ENCODE results near the gene C1QTNF9.
"Not testable (repeated sequence)": the region's sequence is repeated elsewhere in the genome, so short reads cannot be mapped to it uniquely, and the experiment has no call there.

The C1QTNF9 gene

DNA sequence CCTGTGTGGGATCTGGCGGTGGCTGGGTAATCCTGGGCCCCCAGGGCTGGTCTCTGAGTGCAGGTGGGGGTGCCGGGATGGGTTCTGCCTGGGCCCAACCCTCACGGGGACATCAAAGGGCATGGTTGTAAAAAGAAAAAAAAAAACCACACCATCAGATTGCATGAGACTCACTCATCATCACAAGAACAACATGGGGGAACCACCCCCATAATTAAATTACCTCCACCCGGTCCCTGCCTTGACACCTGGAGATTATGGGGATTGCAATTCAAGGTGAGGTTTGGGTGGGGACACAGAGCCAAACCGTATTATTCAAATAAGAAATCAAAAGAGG lies 14.3 kb downstream of the C1QTNF9 start:
- DNase-seq, result no peak

DNA sequence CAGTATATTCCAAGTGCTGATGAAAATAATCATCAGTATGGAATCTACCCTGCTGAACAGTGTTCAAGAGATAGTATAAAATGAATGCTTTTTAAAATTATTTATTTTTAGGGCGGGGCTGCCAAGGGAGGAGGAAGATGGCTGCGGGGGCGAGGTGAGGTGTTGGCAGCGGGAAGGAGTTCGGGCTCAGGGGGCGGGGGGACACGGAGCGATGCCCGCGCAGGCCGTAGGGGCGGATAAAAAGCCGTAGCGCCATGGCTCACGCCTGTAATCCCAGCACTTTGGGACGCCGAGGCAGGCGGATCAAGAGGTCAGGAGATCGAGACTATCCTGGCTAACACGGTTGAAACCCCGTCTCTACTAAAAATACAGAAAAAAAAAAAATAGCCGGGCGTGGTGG lies 18.2 kb downstream of the C1QTNF9 start:
- not testable (repeated sequence) for DNase-seq

DNA sequence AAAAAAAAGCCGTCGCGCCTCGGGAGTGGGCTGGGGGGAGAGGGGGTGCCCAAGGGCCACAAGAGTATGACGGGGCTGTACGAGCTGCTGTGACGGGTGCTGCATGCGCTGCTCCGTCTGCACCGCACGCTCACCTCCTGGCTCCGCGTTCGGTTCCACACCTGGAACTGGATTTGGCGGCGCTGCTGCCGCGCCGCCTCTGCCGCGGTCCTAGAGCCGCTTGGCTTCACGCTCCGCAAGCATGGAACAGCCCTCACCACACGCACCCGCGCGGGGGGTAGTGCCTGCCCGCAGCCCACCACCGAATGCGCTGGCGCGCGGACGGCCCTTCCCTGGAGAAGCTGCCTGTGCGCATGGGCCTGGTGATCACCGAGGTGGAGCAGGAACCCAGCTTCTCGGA lies 18.8 kb downstream of the C1QTNF9 start:
- DNase-seq, result no peak

DNA sequence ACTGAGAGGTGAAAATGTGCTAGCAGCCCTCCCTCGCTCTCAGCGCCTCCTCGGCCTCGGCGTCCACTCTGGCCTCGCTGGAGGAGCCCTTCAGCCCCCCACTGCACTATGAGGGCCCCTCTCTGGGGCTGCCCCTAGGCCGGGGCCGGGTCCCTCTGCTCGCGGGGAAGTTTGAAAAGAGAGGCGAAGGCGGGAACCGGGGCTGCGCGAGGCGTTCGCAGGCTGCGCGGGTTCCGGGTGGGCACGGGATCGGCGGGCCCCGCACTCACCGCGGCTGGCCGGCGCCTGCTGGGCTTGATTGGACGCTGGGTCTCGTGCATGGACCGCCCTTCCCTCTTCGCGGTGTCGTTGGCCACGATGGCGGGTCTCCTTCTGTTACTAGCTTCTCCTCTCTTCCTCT lies 29.3 kb downstream of the C1QTNF9 start:
- DNase-seq, result no peak

DNA sequence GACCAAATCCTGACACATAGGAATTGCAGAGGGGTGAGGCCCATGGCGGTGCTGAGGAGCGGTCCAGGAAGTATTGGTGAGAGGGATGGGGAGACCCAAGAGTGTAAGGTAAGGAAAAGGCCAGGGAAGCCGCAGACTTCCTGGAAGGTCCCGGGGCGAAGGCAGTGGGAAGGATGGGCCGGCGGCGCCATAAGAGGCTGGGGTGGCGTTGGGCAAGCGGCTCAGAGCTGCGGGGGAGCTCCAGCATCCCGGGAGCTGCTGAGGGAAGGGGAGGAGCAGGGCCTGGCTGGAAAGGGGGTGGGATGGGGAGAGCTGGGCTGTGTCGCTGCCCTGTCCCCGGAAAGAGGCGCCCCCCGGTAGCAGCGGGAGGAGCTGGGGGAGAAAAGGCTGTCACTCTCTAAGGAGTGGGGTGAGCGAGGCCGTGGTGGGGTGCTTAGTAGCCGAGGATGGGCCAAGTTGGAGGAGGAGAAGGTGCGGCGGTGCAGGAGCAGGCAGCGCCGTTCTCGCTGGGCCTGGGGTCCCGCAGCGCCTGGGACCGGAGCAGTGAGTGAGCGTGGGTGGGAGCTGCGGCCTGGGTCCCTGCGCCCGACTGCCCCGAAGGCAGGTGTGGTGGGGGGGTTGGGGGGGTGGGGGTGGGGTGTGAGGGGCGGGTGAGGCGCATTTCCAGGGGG lies 30.7 kb downstream of the C1QTNF9 start:
- no peak for DNase-seq

DNA sequence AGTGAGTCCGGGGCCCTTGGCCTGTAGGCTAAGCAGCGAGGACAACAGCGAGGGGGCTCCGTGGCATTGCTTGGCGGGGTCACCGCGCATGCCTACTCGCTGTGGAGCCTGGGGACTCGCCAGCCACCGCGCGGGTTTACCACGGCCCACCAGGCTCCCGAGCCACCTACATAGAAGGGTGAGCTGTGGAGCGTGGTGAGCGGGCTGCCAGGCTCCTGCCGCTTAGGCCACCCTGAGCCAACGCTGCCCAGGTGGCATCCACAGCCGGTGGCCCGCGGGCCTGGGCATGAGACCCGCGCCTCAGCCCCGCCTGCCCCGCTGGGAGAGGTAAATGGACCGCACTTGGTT lies 31.2 kb downstream of the C1QTNF9 start:
- no peak for DNase-seq

DNA sequence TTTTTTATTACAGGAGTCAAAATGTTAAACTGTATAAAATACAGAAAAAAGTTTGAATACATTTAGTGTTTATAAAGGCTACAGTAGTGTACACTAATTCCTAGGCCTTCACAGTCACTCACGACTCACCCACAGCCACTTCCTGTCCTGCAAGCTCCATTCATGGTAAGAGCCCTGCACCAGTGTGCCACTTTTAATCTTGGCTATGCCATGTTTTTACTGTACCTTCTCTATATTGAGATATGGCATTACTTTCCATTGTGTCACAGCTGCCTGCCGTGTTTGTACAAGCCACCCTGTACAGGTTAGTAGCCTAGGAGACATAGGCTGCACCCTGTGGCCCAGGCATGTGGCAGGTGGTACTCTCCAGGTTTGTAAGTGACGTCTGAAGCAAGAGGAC lies 32.1 kb downstream of the C1QTNF9 start:
- no peak for DNase-seq

DNA sequence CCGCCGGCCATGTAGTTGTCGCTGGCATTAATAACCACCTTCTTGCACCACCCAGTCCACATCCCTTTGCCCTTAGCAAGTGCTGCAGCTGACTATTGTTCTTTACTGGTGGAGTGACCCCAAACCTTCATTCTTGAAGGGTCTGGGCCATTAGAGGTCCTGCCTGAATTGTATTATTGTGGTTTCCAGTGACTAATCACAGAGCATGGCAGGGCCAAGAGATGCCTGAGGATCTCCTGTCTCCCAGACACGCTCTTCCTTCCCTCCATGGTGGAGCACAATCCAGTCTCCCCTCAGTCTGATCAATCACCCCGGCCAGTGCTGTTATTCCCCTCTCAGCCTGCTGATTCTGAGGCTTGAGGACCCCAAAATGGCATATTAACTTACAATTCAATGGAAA lies 39.0 kb downstream of the C1QTNF9 start:
- DNase-seq, result no peak

DNA sequence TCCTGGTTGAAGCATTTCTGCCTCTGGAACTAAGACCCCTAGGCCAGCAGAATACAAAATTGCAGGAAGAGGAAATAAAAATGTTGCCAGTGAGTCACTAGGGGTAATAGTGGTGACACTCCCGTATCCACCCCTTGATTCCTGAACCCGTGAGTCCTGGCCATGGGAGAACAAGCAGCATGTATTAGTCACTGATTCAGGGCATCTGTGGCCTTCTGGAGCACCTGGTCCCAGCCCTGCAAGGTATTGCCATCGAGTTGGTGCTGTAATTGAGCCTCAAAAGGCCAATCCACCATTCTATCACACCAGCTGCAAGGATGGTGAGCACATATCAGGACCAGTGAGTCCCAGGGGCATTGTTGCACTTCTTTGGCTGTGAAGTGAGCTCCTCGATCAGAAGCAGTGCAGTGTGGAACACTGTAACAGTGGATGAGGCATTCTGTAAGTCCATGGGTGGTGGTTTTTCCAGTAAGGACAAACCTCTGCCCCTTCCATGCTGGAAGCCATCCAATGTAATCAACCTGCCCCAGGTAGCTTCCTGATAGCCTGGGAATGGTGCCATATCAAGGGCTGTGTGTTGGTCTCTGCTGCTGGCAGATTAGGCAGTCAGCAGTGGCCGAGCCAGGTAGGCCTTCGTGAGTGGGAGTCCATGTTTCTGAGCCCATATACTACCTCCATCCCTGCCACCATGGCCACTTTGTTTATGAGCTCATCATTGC lies 39.6 kb downstream of the C1QTNF9 start:
- no peak for DNase-seq

DNA sequence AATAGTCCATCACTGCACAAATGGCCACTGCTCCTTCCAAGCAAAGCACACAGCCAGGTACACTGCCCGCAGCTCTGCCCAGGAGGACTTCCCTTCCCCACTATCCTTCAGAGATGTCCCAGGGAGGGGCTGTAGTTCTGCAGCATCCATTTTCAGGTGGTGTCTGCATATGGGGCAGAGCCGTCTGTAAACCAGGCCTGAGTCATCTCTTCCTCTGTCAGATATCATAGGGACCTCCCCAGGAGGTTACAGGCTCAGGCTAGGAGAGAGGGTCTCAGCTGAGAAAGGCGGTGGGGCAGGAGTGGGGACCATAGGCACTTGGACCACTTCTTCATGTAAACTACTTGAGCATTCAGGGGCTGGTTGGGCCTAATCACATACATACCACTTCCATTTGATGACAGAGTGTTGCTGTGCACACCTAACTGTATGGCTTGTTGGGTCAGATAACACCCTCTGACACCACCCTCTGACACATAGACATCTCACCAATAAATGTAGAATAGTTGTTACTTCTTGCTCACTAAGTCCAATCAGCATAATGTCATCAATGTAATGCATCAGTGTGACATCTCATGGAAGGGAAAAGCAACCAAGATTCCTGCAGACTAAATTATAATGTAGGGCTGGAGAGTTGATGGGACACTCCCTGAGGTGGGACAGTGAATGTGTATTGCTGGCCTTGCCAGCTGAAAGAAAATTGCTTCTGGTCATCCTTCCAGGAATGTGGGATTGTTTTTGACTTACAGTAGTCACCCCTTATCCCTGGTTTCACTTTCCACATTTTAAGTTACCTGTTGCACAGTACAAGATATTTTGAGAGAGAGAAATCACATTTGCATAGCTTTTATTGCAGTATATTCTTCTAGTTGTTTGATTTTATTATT lies 40.6 kb downstream of the C1QTNF9 start:
- not testable (repeated sequence) for DNase-seq

DNA sequence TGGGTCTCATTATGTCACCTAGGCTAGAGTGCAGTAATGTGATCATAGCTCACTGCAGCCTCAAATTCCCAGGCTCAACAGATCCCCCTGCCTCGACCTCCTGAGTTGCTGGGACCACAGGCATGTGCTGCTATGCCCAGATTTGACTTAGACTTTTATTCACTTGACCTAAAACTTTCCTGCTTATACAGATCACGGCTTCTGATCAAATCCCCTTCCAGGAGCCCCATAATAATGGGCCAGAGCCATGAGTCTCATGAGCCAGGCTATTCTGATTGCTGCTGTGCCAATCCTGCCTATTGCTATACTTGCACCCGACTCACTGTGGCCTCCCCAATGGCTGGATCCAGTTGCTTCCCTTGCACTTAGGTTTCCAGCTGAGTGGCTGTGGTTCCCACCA lies 42.0 kb downstream of the C1QTNF9 start:
- DNase-seq, result no peak

DNA sequence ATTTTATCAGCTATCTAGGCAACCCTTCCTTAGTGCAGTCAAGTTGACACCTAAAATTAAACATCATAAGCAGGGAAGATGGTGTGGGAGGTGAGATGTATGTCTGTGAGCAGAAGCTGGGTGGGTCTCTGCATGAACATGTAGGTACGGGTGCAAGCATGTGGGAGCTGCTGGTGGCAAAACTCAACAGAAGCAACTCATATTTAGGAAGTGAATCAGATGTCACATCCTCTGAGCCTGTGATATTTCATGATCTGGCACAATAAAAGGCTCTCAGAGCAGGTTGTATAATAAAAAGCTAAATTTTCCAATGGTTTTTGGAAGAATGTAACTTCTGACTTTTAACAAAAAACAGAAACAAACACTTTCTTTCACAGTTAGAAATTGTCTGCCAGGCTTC lies 44.4 kb downstream of the C1QTNF9 start:
- DNase-seq, result no peak

DNA sequence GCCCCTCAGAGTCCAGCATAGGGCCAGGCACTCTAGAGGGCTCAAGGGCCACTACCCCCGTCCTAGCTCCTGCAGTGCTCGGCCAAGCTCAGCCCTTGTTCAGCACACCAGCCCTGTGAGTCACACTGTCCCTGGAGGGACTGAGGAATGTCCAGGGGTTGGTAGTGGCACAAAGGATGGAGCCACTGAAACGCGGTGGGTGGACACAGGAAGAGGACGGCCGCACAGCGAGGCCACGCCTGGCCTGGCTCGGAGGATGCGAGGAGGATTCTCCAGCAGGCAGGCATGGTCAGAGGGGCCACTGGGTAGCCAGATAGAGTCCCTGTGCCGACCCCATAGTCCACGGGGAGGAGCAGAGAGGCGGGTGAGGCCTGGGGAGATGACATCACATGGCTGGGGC lies 45.7 kb downstream of the C1QTNF9 start:
- DNase-seq, result no peak

DNA sequence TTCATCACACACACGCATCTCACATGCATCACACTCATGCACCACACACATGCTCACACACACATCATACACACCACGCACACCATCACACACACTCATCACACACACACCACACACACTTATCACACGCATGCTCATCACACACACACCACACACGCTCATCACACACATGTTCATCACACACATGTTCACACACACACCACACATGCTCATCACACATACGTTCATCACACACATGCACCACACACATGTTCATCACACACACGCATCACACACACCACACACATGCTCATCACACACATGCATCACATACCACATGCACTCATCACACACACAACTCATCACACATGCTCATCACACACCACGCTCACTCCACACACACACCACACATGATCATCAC lies 46.9 kb downstream of the C1QTNF9 start:
- DNase-seq, result no peak

DNA sequence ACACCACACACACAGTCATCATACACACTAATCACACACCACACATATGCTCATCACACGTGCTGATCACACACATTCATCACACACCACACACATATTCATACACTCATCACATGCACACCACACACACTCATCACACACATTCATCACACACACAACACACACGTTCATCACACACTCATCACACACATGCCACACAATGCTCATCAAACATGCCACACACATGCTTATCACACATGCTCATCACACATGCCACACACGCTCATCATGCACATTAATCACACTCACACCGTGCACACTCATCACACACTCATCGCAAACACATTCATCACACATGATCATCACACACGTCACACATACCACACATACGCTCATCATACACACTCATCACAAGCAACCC lies 47.5 kb downstream of the C1QTNF9 start:
- DNase-seq, result no peak

DNA sequence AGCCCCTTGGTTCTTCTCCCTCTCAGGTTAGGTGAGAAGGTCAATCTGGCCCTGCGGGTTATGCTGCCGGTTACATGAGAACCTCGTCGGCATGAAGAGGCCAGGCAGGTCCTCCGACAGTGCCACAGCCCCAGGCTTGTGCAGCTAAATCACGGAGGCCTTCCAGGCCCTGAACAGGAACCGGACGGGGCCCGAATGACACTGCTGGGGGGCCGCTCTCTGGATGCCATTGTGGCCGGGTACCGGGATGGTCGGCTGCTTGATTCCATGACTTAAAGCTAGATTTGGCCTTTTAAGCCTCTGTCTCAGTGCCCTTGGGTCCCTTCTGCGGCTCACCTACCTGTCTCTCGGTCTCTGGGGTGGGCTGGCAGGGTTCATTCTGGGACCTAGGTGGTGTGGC lies 48.4 kb downstream of the C1QTNF9 start:
- no peak for DNase-seq

DNA sequence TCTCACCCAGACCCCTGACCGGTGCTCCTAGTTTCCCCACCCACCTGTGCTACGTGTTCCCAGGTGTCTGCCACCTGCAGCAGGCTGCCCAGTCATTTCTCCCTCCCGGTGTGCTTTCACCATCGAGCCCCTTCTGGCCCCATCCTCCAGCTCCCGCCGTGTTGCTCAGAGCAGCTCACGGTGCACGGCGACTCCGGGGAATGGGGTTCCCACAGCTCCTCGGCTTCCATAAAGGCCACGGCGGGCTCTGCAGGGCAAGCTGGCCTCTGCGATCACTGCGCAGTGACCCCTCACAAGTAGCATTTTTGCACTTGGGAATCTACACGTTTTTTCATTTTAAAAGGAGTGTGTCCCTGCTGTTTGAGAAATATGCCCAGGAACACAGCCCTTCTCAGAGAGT lies 49.5 kb downstream of the C1QTNF9 start:
- not testable (repeated sequence) for DNase-seq

DNA sequence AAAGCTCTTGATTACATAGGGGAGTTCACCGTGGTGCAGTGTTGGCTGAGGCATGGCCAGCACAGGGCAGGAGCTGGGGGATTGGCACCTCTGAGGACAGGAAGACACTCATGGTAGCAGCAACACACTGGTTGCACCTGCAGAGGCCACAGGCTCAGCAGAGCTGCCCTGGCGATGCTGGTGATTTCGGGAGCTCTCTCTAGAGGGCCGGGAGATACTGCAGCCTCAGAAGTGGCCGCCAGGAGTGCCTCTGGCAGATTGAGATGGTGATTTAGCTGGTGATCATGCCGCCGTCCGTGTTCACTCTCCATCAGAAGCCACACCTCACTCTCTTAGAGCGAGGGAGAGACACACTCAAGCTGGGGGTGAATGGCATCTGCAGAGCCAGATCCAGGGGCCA lies 49.9 kb downstream of the C1QTNF9 start:
- DNase-seq, result not testable (repeated sequence)

DNA sequence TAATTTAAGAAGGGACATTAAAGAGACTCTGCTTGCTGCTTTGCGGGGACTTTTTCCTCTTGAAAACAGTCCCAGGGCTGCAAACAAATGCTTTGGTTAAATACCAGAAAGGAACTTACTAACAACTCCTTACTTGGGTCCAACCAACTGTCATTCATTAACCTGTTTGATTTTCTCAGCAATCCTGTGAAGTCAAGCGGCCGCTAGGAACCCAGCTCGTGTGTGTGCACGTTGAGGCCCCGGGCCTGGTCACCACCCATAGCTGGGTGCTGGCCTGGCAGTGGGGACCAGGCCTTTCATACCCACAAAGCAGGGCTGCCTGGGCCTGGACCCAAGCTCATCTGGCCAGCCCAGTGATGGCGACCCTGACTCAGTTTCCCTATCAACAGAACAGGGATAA lies 50.7 kb downstream of the C1QTNF9 start:
- no peak for DNase-seq

DNA sequence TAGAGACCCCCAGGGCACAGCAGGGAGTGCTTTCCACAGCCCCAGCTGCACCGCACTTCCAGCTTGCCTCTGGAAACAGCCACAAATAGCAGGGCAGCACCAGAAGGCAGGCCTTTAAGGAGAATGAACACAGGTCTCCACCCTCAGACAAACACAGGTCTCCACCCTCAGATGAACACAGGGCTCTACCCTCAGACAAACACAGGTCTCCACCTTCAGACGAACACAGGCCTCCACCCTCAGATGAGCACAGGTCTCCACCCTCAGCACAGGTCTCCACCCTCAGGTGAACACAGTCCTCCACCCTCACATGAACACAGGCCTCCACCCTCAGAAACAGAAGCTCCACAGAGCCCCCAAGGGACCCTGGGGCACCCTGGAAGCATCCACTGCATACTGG lies 51.7 kb downstream of the C1QTNF9 start:
- no peak for DNase-seq

DNA sequence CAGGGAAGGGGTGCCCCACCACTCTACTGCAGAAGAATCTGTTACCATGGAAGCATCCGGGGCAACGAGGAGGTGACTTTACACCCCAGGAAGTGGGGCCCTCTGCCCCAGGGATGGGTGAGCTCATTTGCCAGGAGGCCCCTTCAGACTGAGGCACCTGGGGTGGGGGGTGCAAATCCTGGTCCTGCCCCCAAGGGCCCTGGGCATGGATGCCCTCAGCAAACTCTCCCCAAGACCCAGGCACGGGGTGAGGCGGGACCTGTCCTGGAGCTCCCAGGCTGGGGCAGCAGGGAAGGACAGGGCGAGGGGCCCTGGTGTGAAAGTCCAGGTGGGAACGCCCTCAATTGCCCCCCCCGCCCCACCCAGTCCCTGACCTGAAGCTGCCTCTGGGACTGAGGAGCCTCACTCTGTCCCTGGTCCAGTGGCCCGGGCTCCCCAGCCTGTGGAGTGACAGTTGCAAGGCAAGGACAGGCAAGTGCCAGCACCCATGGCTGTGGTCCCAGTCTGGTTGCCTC lies 52.5 kb downstream of the C1QTNF9 start:
- no peak for DNase-seq

DNA sequence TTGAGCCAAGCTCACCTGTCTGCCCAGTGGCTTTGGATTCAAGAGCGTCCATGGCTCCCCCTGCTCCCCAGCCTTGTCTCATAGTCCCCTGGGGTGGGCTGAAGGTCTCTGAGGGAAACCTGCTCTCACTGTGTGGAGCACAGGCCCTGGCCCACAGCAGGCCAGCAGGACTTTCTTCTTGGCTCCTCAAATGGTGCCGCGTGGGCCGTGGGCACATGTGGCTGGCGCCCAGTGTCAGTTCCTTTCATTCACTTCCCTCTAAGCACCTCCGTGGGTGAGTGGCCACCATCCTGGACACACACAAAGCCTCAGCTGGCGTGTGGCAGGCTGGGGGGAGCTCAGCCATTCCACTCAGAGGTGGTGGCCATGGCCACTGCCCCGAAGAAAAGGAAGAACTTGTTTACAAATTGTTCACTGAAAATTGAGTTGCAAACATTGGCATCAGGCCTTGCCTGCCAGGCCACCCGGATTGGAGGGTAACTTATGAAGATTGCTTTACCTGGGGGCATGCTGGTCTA lies 53.1 kb downstream of the C1QTNF9 start:
- no peak for DNase-seq

DNA sequence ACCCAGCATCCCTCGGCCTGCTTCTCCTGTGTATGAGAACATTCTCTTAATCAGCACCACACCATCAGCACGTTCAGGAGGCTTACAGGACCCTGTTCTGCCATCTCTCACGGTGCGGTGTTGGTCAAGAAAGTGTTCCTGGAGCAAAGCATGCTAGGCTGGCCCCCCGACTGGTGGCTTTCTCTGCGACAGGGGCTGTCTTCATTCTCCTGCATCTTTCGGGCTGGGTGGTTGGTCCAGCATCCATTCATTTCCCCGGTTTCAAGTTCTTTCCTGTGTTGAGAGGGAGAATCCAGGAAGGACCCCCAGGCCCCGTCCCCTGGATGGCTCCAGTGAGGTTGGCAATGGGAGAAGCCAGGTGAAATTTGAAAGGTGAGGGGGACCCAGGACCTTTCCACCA lies 55.8 kb downstream of the C1QTNF9 start:
- DNase-seq, result no peak

DNA sequence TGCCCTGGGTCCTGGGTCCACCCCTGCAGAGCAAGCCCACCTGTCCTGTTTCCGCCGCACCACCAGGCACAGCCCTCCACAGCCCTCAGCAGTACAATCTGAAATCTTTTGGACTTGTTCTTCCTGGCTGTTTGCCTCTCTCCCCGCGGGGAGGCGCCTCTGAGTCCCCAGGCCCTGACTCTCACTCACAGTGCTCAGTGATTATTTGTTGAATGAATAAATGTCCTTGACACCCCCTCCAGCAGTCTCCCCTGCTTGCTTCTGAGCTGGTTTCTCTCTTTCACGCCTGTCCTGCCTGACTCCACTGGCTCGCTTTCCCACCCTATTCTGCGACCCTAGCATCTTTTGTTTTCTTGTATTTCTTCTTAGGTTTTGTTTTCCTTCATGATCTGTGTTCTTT lies 56.9 kb downstream of the C1QTNF9 start:
- not testable (repeated sequence) for DNase-seq
